Mesodermal cell (in vitro differentiated cells): ENCODE measurements around the gene NOL4L.

Experiments
- H3K27ac ChIP-seq: 2 replicates; pipeline ENCODE4 v1.7.0; 2013; ENCODE audit warnings: mild to moderate bottlenecking, low read depth, low read length, moderate library complexity; ENCODE audit not compliant: severe bottlenecking
- H3K36me3 ChIP-seq: 2 replicates; pipeline ENCODE4 v1.7.1; 2013; ENCODE audit warnings: mild to moderate bottlenecking, low read length, moderate library complexity; ENCODE audit not compliant: control insufficient read depth, insufficient read depth
- H3K4me1 ChIP-seq: one replicate; pipeline ENCODE4 v1.7.1; 2013; ENCODE audit warnings: mild to moderate bottlenecking, low read length; ENCODE audit not compliant: insufficient read depth, control insufficient read depth, poor library complexity, severe bottlenecking
- H3K4me3 ChIP-seq: 2 replicates; pipeline ENCODE4 v1.7.0; 2013; ENCODE audit warnings: low read length, control low read depth, mild to moderate bottlenecking; ENCODE audit not compliant: insufficient read depth, poor library complexity, severe bottlenecking; ENCODE audit errors: extremely low read depth
- H3K9me3 ChIP-seq: 2 replicates; pipeline ENCODE4 v1.7.1; 2013; ENCODE audit warnings: mild to moderate bottlenecking, low read length, moderate library complexity; ENCODE audit not compliant: control insufficient read depth
- WGBS, 2 experiments: methylation state at CpG; one replicate each; pipeline ENCODE4 v1.1.5; 2013; ENCODE audit warnings: missing lambda C conversion rate in 2 of 2; ENCODE audit not compliant: insufficient coverage in 2 of 2; 5-methylcytosine and 5-hydroxymethylcytosine counted together

Gene NOL4L

GRCh38 chr20:32566379-32567374 is 18.5 kb downstream of the NOL4L start:
- peaks cover 16% of the 10 kb centered on the region for H3K4me1 ChIP-seq
- H3K9me3 ChIP-seq = no peaks in the 10 kb centered on the region
- H3K4me3 ChIP-seq = no peak overlapping the region
- H3K36me3 ChIP-seq = no peaks in the 10 kb centered on the region
- 85 to 89% methylated on average over 7 to 10 of the region's 12 CpGs for WGBS, 2 experiments
- no peak overlapping the region for H3K27ac ChIP-seq

GRCh38 chr20:32565735-32566032 is 19.4 kb downstream of the NOL4L start:
- H3K36me3 ChIP-seq = no peaks in the 10 kb centered on the region
- 82 to 94% methylated on average over 2 to 3 of the region's 5 CpGs for WGBS, 2 experiments
- H3K4me1 ChIP-seq = peaks cover 25% of the 10 kb centered on the region
- H3K4me3 ChIP-seq = no peak overlapping the region
- no peak overlapping the region for H3K27ac ChIP-seq
- no peaks in the 10 kb centered on the region for H3K9me3 ChIP-seq

DNA sequence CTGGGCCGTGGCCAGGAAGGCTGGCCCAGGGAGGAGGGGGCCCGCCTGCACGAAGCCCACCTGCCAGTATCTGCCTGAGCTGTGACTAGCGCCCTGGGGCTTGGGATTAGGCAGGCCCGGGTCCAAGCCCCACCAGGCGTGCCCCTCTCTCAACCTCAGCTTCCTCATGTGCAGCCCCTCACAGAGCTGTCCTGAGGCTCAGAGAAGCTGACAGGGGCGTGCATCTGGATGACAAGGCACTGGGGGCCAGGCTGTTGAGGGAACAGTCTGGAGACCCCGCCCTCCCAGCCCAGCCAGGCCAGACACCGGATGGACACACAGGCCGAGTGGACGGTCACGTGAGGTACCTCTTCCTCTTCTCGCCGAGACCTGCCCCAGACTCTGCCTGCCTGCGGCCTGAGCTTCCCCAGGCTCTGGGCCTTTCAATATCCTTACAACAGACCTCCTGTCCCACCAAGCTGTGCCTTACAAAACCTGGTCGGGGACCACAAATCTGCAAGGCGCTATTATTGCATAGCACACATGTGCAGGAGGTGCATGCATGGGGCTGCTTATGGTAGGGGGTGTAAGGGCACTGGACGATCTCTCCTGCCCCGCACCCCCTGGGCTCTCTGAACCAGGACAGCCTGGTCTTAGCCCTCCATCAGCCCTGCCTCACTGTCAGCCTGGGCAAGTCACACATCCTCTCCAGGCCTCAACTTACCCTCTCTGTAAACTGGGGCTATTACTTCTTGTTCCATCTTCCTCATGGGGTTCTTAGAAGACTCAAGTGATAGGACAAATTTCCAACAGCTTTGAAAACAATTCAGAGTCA is 20.0 kb downstream of the NOL4L start:
- H3K4me3 ChIP-seq = no peak overlapping the region
- peaks cover 26% of the 10 kb centered on the region for H3K4me1 ChIP-seq
- 83 to 89% methylated on average over 13 to 19 of the region's 19 CpGs for WGBS, 2 experiments
- H3K36me3 ChIP-seq = no peaks in the 10 kb centered on the region
- H3K27ac ChIP-seq = no peak overlapping the region
- no peaks in the 10 kb centered on the region for H3K9me3 ChIP-seq

- H3K4me1 ChIP-seq = peaks cover 26% of the 10 kb centered on the region
- no peak overlapping the region for H3K4me3 ChIP-seq
- H3K27ac ChIP-seq = no peak overlapping the region
- no peaks in the 10 kb centered on the region for H3K36me3 ChIP-seq
- WGBS, 2 experiments = 90 to 99% methylated on average over 6 of the region's 6 CpGs
- no peaks in the 10 kb centered on the region for H3K9me3 ChIP-seq
These were observed 20.7 kb downstream of the NOL4L start for GRCh38 chr20:32564440-32564839.

DNA sequence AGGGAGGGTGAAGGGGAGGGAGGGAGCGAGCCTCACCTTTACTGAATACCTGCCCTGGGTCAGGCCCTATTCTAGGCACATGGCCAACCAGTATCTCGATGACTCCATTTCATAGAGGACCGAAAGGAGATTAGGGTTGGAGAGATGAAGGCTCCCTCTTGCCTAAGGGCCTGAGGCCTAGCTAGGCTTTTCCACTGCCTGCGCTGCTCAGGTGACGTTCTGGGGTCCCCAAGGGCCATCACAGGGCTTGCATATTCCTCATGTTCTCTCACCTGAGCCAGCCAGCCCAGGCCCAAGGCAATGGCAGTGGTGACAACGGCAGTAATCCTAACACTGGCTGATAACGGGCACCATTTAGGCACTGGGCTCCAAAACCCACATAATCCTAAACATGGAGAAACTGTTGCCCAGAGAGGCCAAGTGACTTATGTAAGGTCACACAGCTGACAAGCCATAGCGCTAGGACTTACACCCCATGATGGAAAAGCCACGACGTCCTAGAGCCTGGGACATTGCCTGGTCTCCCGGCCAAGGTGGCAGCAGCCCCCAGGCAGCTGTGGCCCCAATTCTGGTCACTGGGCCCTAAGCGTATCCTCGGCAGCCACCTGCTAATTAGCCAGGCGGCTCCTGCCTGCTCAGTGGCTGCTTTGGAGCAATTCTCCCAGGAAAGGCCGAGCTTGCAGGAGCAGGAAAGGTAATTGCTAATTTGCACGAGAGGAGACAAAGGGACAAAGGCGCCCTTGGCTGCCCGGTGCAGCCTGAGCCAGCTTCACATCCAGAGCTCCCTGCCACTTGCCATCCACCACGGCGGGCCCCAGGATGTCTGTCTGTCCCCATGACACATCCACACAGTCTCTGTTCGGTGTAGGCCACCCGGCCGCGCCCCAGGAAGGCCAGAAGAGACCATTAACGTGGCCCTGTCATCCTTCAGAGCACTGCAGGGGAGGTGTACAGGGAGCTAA is 21.5 kb downstream of the NOL4L start:
- whole genome bisulfite sequencing, 2 experiments = 74 to 78% methylated on average over 21 to 23 of the region's 25 CpGs

GRCh38 chr20:32562495-32562911 is 22.6 kb downstream of the NOL4L start:
- 10 to 17% methylated on average over 1 to 4 of the region's 5 CpGs for WGBS, 2 experiments
- Histone ChIP-seq H3K9me3 (no peaks in the 10 kb centered on the region), H3K36me3 (no peaks in the 10 kb centered on the region), H3K4me3 (no peak overlapping the region), H3K27ac (peak overlapping the region; percentile 79), H3K4me1 (peaks cover 32% of the 10 kb centered on the region)

More for the DNA sequence above, 21.5 kb downstream of the NOL4L start:
- no peaks in the 10 kb centered on the region for H3K9me3 ChIP-seq
- no peaks in the 10 kb centered on the region for H3K36me3 ChIP-seq
- peaks cover 27% of the 10 kb centered on the region for H3K4me1 ChIP-seq
- H3K4me3 ChIP-seq = no peak overlapping the region
- H3K27ac ChIP-seq = peak overlapping the region; percentile 16

GRCh38 chr20:32560989-32561830 is 23.9 kb downstream of the NOL4L start:
- Histone ChIP-seq H3K9me3 (no peaks in the 10 kb centered on the region), H3K36me3 (no peaks in the 10 kb centered on the region), H3K4me1 (peaks cover 32% of the 10 kb centered on the region), H3K27ac (peak overlapping the region; percentile 41), H3K4me3 (no peak overlapping the region)
- WGBS, 2 experiments = 27 to 36% methylated on average over 23 to 24 of the region's 27 CpGs

GRCh38 chr20:32560482-32560988 is 24.6 kb downstream of the NOL4L start:
- Histone ChIP-seq H3K27ac (peak overlapping the region; percentile 41), H3K36me3 (no peaks in the 10 kb centered on the region), H3K4me3 (no peak overlapping the region), H3K9me3 (no peaks in the 10 kb centered on the region), H3K4me1 (peaks cover 32% of the 10 kb centered on the region)
- 65 to 70% methylated on average over 7 of the region's 9 CpGs for WGBS, 2 experiments

GRCh38 chr20:32559753-32560380 is 25.3 kb downstream of the NOL4L start:
- H3K27ac ChIP-seq = no peak overlapping the region
- 90 to 93% methylated on average over 13 to 19 of the region's 21 CpGs for WGBS, 2 experiments
- peaks cover 32% of the 10 kb centered on the region for H3K4me1 ChIP-seq

More at GRCh38 chr20:32559753-32560380, 25.3 kb downstream of the NOL4L start:
- Histone ChIP-seq H3K36me3 (no peaks in the 10 kb centered on the region), H3K4me3 (no peak overlapping the region), H3K9me3 (no peaks in the 10 kb centered on the region)
